ENCODE measurements around the gene DPH7. TPM values are rescaled to one million over a fixed set of nuclear protein-coding genes. Genes with fewer than 3 reads are reported as not detected.
"Not testable (repeated sequence)": the region's sequence is repeated elsewhere in the genome, so short reads cannot be mapped to it uniquely, and the experiment has no call there.

DPH7 gene
- total RNA-seq, 4 donors from 2014 or later = 17.6 to 43.6 (median 27.8) TPM

- ATAC-seq = peak; percentile 74
- TF ChIP-seq EP300 (IDR thresholded peaks at IDR 0.05) = no peak
- TF ChIP-seq POLR2AphosphoS5 (IDR thresholded peaks at IDR 0.05) = no peak
- TF ChIP-seq POLR2A (IDR thresholded peaks at IDR 0.05) = no peak
- TF ChIP-seq CTCF (IDR thresholded peaks at IDR 0.05) = peak in 3 of 4 experiments; percentile 65 to 75 (median 68)
Measured at GRCh38 chr9:137534256-137535119, 44.2 kb downstream of the DPH7 start.

GRCh38 chr9:137532891-137533468 is 45.7 kb downstream of the DPH7 start:
- peaks cover 0 to 17% of the 10 kb centered on the region in 2 donors for H3K36me3 ChIP-seq
- H3K27ac ChIP-seq, H3K4me3 ChIP-seq, H3K9me3 ChIP-seq, H3K27me3 ChIP-seq, ATAC-seq: not testable (repeated sequence)
- peaks cover 0 to 23% (median 7%) of the 10 kb centered on the region in 3 donors for H3K4me1 ChIP-seq
- WGBS, 2 donors (ENCODE audit: low coverage in 1 of 2) = 100% methylated on average over 1 of the region's 10 CpGs; no CpG with 5 or more reads in 1 of the 2 donors

More at GRCh38 chr9:137534256-137535119, 44.2 kb downstream of the DPH7 start:
- Histone ChIP-seq H3K27ac (no peak overlapping the region), H3K4me1 (peaks cover 0 to 23% (median 7%) of the 10 kb centered on the region in 3 donors), H3K27me3 (no peaks in the 10 kb centered on the region), H3K9me3 (no peaks in the 10 kb centered on the region), H3K4me3 (no peak overlapping the region), H3K36me3 (peaks cover 0 to 32% of the 10 kb centered on the region in 2 donors)
- 51 to 73% methylated on average over 6 to 16 of the region's 19 CpGs for WGBS, 2 donors (ENCODE audit: low coverage in 1 of 2)

GRCh38 chr9:137531099-137531765 is 47.5 kb downstream of the DPH7 start:
- H3K36me3 ChIP-seq = peaks cover 0 to 2% of the 10 kb centered on the region in 2 donors
- H3K27ac ChIP-seq = no peak overlapping the region
- H3K4me1 ChIP-seq = peaks cover 0 to 23% (median 7%) of the 10 kb centered on the region in 3 donors
- no peaks in the 10 kb centered on the region for H3K9me3 ChIP-seq
- H3K4me3 ChIP-seq = no peak overlapping the region
- 41 to 54% methylated on average over 6 to 15 of the region's 17 CpGs for WGBS, 2 donors (ENCODE audit: low coverage in 1 of 2)
- TF ChIP-seq EP300 (IDR thresholded peaks at IDR 0.05) (no peak), CTCF (IDR thresholded peaks at IDR 0.05) (no peak), POLR2A (IDR thresholded peaks at IDR 0.05) (no peak), POLR2AphosphoS5 (IDR thresholded peaks at IDR 0.05) (no peak)
- H3K27me3 ChIP-seq = no peaks in the 10 kb centered on the region
- no peak for ATAC-seq

- 71 to 78% methylated on average over 4 to 5 of the region's 5 CpGs for WGBS, 2 donors (ENCODE audit: low coverage in 1 of 2)
Measured at GRCh38 chr9:137530331-137530730, 48.4 kb downstream of the DPH7 start.

More at GRCh38 chr9:137530331-137530730, 48.4 kb downstream of the DPH7 start:
- Histone ChIP-seq H3K27ac (no peak overlapping the region), H3K9me3 (no peaks in the 10 kb centered on the region), H3K27me3 (no peaks in the 10 kb centered on the region), H3K36me3 (no peaks in the 10 kb centered on the region), H3K4me1 (peaks cover 0 to 19% (median 7%) of the 10 kb centered on the region in 3 donors), H3K4me3 (no peak overlapping the region)
- no peak for ATAC-seq
- TF ChIP-seq CTCF (IDR thresholded peaks at IDR 0.05) (no peak), POLR2A (IDR thresholded peaks at IDR 0.05) (no peak), POLR2AphosphoS5 (IDR thresholded peaks at IDR 0.05) (no peak), EP300 (IDR thresholded peaks at IDR 0.05) (no peak)

All from gastroesophageal sphincter (tissue), 4 donors.